T-helper 17 cell (primary cell): ENCODE measurements around the gene CES3. TPM values are rescaled to one million over a fixed set of nuclear protein-coding genes. Genes with fewer than 3 reads are reported as not detected.
"Not testable (repeated sequence)": the region's sequence is repeated elsewhere in the genome, so short reads cannot be mapped to it uniquely, and the experiment has no call there.

ENCODE experiments used
- ATAC-seq: fragments of 150-1000 bp; cut with Tn5 transposase; 2 replicates; pipeline ENCODE4 v1.10.0; 2021; ENCODE audit warnings: mild to moderate bottlenecking, moderate library complexity
- DNase-seq, 3 donors: peaks; one replicate each; pipeline versions ENCODE4 v3.0.0 to v3.0.0-alpha.2; 2020 to 2021
- H3K9me3 ChIP-seq: one replicate; pipeline ENCODE4 v1.7.0; 2013; ENCODE audit warnings: low read length, mild to moderate bottlenecking; ENCODE audit not compliant: control insufficient read depth, poor library complexity, severe bottlenecking
- H3K27ac Mint-ChIP-seq: one replicate; pipeline ENCODE4 v1.8.0; 2022; ENCODE audit warnings: mild to moderate bottlenecking, moderate library complexity, mixed read lengths
- H3K27me3 Mint-ChIP-seq: one replicate; pipeline ENCODE4 v1.8.0; 2022; ENCODE audit warnings: mixed read lengths
- H3K36me3 Mint-ChIP-seq: one replicate; pipeline ENCODE4 v1.8.0; 2022; ENCODE audit warnings: low read depth, mixed read lengths
- H3K4me1 Mint-ChIP-seq: one replicate; pipeline ENCODE4 v1.8.0; 2022; ENCODE audit warnings: mild to moderate bottlenecking, mixed read lengths
- H3K4me3 Mint-ChIP-seq: one replicate; pipeline ENCODE4 v1.8.0; 2022; ENCODE audit warnings: mild to moderate bottlenecking, moderate library complexity, mixed read lengths
- total RNA-seq, 4 donors: library from RNA in 2 of 4; stranded (reverse) in 2 of 4; gene quantifications; one replicate each; pipeline ENCODE4 v1.2.3 and lab custom pipeline; 2022 to 2026

Gene CES3
- total RNA-seq, 2 donors from 2014 or later: 0.63 to 1.3 TPM

DNA sequence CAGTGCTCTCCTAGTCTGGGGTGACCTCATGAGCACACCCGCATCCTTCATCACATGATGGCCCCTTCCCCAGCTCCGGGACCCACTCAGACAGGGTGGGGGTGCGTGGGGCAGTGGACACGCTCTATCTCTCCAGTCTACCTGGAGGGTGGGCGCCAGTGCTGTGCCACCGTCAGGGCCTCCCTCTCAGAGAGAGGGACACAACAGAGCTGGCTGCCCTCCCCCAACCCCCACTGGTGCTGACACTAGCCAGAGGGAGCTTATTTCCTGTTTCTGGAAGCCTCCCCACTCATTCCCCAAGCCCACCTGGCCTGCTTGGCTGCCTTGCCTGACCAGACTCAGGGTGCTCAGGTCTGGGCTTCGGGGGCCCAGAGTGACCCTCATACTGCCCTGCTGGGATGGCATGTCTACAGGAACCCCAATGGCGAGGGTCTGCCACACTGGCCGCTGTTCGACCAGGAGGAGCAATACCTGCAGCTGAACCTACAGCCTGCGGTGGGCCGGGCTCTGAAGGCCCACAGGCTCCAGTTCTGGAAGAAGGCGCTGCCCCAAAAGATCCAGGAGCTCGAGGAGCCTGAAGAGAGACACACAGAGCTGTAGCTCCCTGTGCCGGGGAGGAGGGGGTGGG is 17.5 kb upstream of the CES3 start:
- no peak for ATAC-seq
- Mint-ChIP-seq H3K4me1 (peaks cover 15% of the 10 kb centered on the region), H3K27ac (peak overlapping the region; percentile 37), H3K27me3 (peaks cover 6% of the 10 kb centered on the region), H3K4me3 (no peak overlapping the region), H3K36me3 (peaks cover 6% of the 10 kb centered on the region)
- no peaks in the 10 kb centered on the region for H3K9me3 ChIP-seq
- DNase-seq: no peak

DNA sequence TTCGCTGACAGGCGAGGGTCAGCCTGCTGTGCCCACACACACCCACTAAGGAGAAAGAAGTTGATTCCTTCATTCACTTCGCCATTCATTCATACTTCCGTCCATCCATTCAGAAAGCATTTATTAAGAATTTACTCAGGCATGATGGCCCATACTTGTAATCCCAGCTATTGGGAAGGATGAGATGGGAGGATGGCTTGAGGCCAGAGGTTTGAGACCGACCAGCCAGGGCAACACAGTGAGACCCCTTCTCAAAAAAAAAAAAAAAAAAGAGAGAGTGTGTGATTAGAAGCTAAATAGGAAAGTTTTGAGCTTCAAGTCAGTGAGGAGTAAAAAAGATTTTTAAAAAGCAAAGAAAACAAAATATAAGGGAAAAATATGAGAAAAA is 17.0 kb upstream of the CES3 start:
- H3K4me1 Mint-ChIP-seq: peaks cover 18% of the 10 kb centered on the region
- DNase-seq (no peak), ATAC-seq (no peak)
- H3K9me3 ChIP-seq: no peaks in the 10 kb centered on the region
- H3K27ac Mint-ChIP-seq: peak overlapping the region; percentile 37
- H3K4me3 Mint-ChIP-seq: no peak overlapping the region
- peaks cover 6% of the 10 kb centered on the region for H3K36me3 Mint-ChIP-seq
- H3K27me3 Mint-ChIP-seq: peaks cover 11% of the 10 kb centered on the region

DNA sequence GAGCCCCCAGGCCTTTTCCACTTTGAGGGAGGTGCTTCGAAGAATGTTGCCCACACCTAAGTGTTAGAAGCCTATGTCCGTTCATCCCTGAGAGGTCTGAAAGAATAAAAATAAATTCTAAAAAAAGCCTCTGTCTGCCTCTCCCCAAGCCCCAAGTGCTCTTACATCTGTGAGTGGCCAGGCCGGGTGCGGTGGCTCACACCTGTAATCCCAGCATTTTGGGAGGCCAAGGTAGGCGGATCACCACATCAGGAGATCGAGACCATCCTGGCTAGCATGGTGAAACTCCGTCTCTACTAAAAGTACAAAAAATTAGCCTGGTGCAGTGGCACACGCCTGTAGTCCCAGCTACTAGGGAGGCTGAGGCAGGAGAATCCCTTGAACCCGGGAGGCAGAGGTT is 16.1 kb upstream of the CES3 start:
- ATAC-seq: not testable (repeated sequence)
- peak overlapping the region; percentile 39 for H3K27ac Mint-ChIP-seq

DNA sequence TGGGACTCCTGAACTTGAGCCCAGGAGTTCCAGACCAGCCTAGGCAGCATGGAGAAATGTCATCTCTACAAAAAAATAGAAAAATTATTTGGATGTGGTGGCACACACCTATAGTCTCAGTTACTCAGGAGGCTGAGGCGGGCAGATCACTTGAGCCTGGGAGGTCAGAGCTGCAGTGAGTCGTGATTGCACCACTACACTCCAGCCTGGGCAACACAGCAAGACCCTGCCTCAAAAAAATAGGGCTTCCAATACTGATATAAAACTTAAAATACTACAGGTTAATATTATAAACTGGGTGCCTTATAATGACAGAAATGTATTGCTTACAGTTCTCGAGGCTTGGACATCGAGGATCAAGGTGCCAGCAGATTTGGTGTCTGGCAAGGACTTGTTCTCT is 15.1 kb upstream of the CES3 start:
- H3K36me3 Mint-ChIP-seq: peaks cover 6% of the 10 kb centered on the region
- H3K27me3 Mint-ChIP-seq: peaks cover 25% of the 10 kb centered on the region
- ATAC-seq: no peak
- DNase-seq: no peak
- H3K4me1 Mint-ChIP-seq: peaks cover 24% of the 10 kb centered on the region
- H3K9me3 ChIP-seq: no peaks in the 10 kb centered on the region
- no peak overlapping the region for H3K27ac Mint-ChIP-seq
- H3K4me3 Mint-ChIP-seq: no peak overlapping the region

More for the DNA sequence above, 16.1 kb upstream of the CES3 start:
- not testable (repeated sequence) for H3K9me3 ChIP-seq, H3K36me3 Mint-ChIP-seq, H3K4me3 Mint-ChIP-seq, DNase-seq
- Mint-ChIP-seq H3K27me3 (peaks cover 20% of the 10 kb centered on the region), H3K4me1 (peaks cover 20% of the 10 kb centered on the region)

DNA sequence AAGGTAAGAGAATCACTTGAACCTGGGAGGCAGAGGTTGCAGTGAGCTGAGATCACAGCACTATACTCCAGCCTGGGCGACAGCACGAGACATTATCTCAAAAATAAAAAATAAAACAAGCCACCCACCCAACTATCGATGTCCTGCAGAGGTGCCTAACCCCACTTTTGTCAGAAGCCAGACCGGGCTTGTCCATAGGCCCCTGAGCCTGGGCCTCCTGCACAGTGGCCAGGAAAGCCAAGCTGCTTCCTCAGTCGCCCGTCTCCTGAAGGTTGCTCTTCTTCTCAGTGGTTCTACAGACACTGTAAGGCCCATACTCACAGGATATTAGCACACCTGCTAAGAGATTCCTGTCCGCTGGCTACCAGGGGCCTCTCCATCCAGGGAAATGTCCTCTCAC is 14.5 kb upstream of the CES3 start:
- Mint-ChIP-seq H3K4me1 (peaks cover 24% of the 10 kb centered on the region), H3K4me3 (peak overlapping the region; percentile 43), H3K27me3 (peaks cover 30% of the 10 kb centered on the region), H3K36me3 (peaks cover 6% of the 10 kb centered on the region), H3K27ac (peak overlapping the region; percentile 89)
- ATAC-seq (no peak), DNase-seq (no peak)
- peaks cover 3% of the 10 kb centered on the region for H3K9me3 ChIP-seq

DNA sequence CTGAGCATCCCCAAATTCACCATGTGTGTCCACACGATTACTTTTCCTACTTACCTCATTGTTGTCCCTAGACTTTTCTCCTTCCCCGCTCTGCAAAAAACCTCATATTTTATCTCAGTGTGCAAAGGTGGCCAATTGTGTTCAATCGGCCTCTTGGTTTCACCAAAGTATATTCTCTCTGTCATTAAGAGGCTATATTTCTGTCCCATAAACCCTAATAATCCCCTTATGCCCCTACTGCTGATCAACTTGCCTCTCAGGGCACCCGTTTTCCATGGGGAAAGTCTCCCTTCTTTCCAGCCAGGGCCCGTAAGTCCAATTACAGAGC is 14.1 kb upstream of the CES3 start:
- H3K4me3 Mint-ChIP-seq: peak overlapping the region; percentile 43
- DNase-seq (no peak), ATAC-seq (no peak)

DNA sequence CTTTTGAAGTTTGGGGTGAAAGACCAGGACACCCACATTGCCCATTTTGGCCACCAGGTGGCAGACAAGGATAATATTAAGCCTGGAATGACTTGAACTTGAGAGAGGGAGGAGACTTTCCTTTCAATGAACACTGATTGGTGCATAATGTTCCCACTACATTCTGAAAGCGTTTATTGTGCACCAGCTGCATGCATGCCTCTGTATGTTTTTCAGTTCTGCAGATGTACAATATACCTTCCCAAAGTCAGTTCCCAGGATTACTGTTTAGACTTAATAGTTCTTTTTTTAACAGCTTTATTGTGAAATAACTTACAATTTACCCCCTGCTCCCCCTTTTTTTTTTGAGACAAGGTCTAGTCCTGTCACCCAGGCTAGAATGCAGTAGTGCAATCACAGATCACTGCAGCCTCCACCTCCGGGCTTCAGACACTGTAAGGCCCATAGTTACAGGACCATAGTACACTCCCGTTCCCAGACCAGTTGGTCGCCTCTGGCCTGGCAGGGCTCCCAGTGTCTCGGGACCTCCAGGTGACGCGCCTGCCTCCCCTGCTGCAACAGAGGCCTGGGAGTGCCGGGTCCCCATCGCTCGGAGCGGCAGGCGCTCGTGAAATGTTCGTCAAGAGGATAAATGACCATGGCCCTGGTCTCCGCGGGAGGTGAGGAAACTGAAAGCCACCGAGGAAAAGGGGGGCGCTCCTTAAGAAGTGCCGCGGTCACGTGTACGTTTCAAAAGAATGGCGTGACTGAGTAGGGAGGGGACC is 13.6 kb upstream of the CES3 start:
- H3K9me3 ChIP-seq: peaks cover 4% of the 10 kb centered on the region
- DNase-seq (peak; percentile 62 to 81 (median 68)), ATAC-seq (peak; percentile 94)
- peaks cover 3% of the 10 kb centered on the region for H3K36me3 Mint-ChIP-seq
- H3K4me1 Mint-ChIP-seq: peaks cover 24% of the 10 kb centered on the region
- H3K4me3 Mint-ChIP-seq: peak overlapping the region; percentile 89
- H3K27ac Mint-ChIP-seq: peak overlapping the region; percentile 89
- peaks cover 34% of the 10 kb centered on the region for H3K27me3 Mint-ChIP-seq

More for the DNA sequence above, 14.1 kb upstream of the CES3 start:
- H3K9me3 ChIP-seq: peaks cover 4% of the 10 kb centered on the region
- H3K27ac Mint-ChIP-seq: peak overlapping the region; percentile 89
- peaks cover 24% of the 10 kb centered on the region for H3K4me1 Mint-ChIP-seq
- H3K36me3 Mint-ChIP-seq: peaks cover 6% of the 10 kb centered on the region
- H3K27me3 Mint-ChIP-seq: peaks cover 34% of the 10 kb centered on the region

DNA sequence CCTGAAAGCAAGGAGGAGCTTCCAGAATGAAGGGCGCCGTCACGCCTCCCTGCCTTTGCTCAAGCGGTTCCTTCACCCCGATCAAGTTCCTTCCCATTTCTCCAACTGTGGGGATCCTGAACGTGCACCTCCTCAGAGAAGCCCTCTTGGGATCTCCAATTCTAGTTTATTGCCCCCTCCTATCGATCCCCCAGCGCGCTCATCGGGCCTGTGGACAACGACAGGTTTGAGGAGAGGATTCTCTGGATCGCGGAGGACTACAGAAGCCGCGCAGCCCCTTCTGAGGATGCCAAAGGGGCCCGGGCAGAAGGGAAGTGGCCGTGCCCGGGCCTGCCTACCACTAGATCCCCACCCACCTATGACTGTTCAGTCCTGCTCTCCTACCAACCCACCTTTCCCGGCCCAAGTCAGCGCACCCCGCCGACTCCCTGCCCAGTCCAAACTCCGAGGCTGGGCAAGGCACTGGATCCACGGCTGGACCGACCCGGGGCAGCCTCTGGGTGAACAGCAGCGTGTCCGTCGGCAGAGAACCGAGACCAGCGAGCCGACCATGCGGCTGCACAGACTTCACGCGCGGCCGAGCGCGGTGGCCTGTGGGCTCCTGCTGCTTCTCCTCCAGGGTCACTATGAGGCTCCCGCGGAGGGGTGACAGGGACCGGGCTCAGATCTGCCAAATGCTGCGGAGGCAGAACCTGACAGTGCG is 12.8 kb upstream of the CES3 start:
- Mint-ChIP-seq H3K4me1 (peaks cover 24% of the 10 kb centered on the region), H3K27me3 (peaks cover 40% of the 10 kb centered on the region), H3K4me3 (peak overlapping the region; percentile 89), H3K36me3 (no peaks in the 10 kb centered on the region), H3K27ac (no peak overlapping the region)
- DNase-seq: no peak
- peaks cover 4% of the 10 kb centered on the region for H3K9me3 ChIP-seq
- ATAC-seq: peak; percentile 16

DNA sequence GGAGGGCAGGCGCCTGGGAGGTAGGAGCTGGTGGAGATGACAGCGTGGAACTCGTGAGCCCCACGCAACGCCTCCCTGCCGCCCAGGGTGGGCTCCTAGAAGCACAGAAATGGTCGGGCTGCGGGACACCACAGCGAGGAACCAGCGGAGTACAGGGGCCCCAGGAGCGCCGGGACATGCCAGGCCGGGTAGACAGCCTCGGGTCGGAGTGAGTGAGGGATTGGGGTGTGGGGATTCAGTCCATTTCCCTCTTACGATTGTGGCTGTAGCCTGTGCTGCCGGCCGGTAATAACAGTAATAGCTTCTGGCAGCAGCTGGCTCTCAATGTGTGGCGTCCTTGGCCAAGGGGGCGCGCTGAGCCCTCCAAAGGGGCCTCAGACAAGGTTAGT is 12.2 kb upstream of the CES3 start:
- peaks cover 4% of the 10 kb centered on the region for H3K9me3 ChIP-seq
- DNase-seq (no peak), ATAC-seq (no peak)
- Mint-ChIP-seq H3K27me3 (peaks cover 44% of the 10 kb centered on the region), H3K4me1 (peaks cover 24% of the 10 kb centered on the region), H3K27ac (no peak overlapping the region), H3K36me3 (no peaks in the 10 kb centered on the region), H3K4me3 (no peak overlapping the region)

DNA sequence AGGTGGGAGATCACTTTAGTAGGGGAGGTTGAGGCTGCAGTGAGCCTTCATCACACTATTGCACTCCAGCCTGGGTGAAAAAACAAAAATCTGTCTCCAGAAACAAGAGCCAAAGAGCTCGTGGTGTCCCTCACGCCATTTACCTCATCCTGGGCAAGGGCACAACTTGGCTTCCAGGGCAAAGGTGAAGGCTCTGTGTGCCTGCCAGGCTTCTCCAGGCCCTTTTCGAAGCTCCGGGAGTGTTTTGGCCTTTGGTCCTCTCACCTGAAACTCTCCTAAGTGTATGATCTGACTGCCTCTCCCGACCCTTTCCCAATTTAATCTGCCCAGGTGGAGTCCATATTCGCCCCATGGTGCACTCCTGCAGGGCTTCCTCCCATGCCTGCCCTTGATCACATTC is 11.6 kb upstream of the CES3 start:
- H3K9me3 ChIP-seq: peaks cover 4% of the 10 kb centered on the region
- H3K36me3 Mint-ChIP-seq: no peaks in the 10 kb centered on the region
- peaks cover 26% of the 10 kb centered on the region for H3K4me1 Mint-ChIP-seq
- ATAC-seq: no peak
- H3K27me3 Mint-ChIP-seq: peaks cover 47% of the 10 kb centered on the region
- no peak for DNase-seq
- H3K27ac Mint-ChIP-seq: no peak overlapping the region
- H3K4me3 Mint-ChIP-seq: peak overlapping the region; percentile 55

DNA sequence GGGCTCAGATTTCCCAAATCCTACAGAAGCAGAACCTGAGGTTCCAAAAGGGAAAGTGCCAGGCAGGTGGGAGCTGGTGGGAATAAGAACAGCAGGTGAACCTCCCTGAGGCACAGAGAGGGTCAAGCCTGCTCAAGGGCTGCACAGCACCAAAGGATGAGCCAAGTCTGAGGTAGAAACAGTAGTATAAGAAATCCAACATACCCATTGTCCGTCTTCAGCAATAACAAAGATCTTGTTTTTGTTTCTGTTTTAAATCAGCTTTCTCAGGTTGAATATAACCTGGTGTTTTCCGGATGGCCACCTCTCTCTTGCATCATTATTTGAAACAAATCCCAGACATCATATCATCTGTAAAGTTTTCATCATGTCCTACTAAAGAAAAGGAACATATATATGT is 10.6 kb upstream of the CES3 start:
- DNase-seq (no peak), ATAC-seq (no peak)
- H3K9me3 ChIP-seq: peaks cover 4% of the 10 kb centered on the region
- peaks cover 26% of the 10 kb centered on the region for H3K4me1 Mint-ChIP-seq
- no peak overlapping the region for H3K4me3 Mint-ChIP-seq
- H3K27me3 Mint-ChIP-seq: peaks cover 47% of the 10 kb centered on the region
- no peak overlapping the region for H3K27ac Mint-ChIP-seq
- H3K36me3 Mint-ChIP-seq: no peaks in the 10 kb centered on the region

DNA sequence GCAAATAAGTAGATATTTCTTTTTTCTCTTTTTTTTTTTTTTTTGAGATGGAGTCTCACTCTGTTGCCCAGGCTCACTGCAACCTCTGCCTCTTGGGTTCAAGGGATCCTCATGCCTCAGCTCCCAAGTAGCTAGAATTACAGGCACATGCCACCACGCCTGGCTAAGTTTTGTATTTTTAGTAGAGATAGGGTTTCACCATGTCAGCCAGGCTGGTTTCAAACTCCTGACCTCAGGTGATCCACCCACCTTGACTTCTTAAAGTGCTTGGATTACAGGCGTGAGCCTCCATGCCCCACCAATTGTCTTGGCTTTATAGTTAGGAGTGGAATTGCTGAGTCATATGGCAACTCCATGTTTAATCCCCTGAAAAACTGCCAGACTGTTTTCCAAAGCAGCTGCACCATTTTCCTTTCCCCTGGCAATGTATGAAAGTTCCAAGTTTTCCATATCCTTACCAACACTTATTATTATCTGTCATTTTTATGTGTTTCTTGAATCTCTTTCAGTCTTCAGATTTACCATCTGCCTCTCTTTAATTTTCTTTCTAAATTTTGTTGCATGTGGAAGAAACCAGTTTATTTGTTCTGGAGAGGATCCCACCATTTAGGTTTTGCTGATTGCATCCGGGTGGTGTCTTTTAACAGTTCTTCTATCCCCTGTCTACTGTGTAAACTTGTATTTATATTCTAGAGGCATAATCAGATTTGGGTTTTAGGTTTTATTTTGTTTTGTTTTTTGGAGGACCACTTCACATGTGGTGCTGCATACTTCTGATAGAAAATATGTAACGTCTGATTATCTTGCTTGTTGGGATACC is 9.9 kb upstream of the CES3 start:
- H3K9me3 ChIP-seq: peaks cover 4% of the 10 kb centered on the region
- DNase-seq (no peak), ATAC-seq (no peak)
- Mint-ChIP-seq H3K4me1 (peaks cover 26% of the 10 kb centered on the region), H3K4me3 (no peak overlapping the region), H3K27ac (no peak overlapping the region), H3K27me3 (peaks cover 47% of the 10 kb centered on the region), H3K36me3 (no peaks in the 10 kb centered on the region)
